CD4-positive, alpha-beta T cell treated with Interleukin-15 for 4 hours (primary cell): ENCODE data around the gene SPATA6L.

Experiments used
- DNase-seq: peaks from one replicate; pipeline ENCODE4 v3.0.0-alpha.2; 2020; ENCODE audit warnings: low spot score

The SPATA6L gene

DNA sequence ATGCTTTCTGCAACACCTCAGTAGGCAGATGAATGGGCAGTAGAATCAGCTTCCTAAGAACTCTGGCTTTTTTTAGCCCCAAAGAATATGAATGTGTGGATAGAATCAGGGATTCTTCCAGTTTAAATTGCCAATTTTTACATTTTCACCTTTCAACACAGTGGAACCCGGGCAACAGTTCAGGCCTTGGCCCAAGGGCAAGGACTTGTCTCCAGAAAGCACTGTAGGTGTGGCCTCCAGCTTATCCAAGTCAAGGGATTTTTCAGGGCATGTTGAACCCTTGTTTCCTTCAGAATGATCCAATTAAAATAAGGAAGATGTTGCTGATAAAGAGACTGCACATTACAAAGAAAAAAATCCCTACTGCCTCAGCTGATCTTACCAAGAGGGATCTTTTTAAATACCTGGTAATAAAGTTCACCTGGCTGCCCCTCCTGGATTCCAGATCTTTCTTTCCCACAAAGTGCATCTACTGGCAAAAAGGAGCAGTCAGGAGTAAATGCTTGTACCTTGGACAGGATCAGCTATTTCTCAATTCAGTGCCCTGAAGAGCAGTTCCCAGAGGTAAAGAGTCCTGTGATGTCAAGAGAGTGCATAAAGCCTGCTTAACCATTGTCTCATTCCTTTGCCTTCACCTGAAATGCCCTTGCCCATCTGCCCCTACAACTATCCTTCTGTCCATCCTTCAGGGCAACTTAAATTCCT is 84.3 kb downstream of the SPATA6L start:
- no peak for DNase-seq

DNA sequence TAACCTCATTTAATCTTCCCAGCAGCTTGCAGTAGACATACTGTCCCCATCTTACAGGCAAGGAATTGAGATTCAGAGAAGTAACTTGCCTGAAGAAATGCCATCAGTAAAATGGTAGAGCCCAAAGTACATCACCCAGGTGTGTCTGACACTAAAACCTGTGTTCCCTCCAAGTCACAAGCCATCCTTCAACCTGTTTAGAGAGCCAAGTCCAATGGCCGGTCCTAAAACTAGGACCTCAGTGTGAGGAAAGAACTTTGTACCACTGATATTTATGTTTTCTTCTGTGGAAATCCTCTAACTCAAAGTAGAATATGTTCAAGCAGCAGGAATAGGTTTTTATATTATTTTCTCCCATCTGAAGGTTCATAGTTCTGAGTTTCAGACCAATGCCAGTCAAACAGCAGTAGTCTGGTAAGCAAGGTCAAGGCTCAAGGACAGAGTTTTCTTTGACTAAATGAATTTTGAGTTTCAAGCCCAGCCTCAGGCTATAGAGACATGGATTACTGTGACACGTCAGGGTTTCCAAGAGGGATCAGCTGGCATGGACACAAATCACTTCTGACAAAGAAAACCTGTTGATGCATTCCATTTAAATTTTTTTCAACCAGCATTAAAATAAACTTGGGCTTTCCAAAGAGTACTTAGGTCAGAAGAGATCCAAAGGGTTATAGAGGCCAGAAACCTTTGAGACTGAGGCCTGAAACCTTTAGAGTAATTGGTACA is 85.1 kb downstream of the SPATA6L start:
- DNase-seq = no peak

DNA sequence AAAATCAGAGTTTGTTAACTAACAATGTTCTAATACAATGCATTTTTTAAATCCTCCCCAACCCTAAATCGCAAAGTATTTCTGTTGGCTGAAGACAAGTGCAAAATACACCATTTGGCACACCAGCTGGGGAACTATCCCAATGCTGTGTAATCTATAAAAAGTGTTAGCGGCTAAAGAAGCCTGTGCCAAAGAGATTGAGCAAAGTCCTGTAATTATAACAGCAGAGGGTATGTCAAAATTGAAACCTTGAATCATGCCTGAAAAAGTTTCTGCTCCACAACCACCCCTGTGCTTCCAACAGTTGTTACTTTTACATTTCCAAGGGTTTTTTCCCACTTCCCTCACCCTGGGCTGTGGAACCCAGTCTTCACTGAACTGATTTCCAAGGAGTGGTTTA is 87.3 kb downstream of the SPATA6L start:
- DNase-seq = no peak

DNA sequence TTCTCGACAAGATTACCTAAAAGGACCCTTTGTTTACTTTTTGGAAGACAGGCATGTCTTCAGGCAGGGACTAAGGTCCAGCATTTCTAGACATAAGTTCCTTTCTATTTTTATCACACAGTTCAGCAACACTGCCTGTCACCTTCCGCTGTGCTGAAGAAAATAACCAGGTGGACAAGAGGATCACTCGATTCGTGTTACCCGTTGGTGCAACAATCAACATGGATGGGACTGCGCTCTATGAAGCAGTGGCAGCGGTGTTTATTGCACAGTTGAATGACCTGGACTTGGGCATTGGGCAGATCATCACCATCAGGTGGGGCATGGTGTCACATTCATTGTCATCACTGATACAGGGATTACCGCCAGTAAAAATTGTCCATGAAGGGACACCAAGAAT is 89.8 kb downstream of the SPATA6L start:
- no peak for DNase-seq

DNA sequence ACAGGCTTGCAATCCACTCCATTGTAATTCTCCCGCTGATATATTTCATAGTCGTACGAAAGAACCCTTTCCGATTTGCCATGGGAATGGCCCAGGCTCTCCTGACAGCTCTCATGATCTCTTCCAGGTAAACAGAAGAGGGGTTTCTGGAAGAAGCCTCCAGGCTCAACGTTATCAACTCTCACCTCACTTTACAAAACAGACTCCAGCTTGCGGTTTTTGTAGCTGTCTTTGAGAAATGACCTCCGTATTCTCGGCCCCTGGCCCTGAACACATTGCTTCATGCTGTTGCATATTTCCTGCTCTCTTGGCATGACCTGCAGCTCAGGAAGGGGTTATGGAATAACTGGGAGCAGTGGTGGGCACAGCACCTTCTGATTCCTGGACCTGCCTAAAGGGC is 90.3 kb downstream of the SPATA6L start:
- no peak for DNase-seq

DNA sequence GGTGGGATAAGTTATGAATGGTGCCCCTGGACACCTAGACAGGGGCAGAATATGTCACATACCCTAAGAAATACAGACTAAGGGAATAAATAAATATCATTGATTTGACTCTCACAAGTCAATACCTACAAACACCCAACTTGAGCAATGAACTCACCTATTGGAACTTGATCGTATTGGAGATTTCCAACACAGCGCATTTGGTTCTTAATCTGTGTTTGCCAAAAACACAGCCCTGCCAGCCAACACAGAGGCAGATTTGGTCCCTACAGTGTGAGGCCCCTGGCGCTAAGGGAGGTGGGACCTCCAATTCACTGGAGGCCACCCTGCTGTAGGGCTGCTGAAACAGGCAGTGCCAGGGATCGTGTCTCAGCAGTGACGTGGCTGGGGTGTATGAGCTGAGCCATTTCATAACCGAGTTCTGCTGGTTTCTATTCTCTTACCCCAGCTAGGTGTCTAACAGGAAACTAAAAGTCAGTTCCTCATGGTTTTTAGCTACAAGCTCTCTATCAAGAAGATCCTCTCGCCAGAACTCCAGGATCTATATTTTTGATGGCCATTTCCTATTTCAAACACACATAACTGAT is 91.5 kb downstream of the SPATA6L start:
- DNase-seq = no peak

DNA sequence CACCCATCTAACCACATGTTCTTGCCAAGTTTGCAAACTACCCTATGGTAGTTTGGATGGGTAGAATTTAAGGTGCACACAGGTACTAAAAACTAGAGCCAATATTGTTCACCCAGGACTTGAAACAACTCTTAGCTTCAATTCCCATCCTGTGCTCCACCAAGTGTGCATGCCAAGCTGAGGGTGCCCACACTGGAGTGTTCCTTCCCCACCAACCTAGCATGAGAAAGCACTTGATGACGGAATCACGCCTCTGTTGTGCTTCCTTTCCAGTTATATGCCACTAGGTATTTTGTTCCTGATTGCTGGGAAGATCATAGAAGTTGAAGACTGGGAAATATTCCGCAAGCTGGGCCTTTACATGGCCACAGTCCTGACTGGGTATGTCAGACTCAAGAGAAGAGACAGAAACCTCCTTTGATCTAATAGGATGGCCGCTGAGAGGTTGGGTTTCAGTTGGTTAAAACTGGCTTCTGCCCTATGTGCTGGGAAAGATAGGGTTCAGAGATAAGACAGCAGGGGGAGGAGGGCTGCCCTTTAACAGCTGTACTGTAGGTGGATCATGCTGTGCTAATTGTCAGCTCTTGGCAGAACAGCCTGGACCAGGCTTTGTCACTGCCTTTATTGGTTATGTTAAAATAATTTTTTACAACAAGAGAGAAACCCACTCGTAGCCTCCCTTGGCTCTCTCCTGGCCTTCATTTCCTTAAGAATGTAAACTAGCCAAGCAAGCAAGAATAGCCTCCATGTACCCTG is 92.5 kb downstream of the SPATA6L start:
- DNase-seq = no peak

DNA sequence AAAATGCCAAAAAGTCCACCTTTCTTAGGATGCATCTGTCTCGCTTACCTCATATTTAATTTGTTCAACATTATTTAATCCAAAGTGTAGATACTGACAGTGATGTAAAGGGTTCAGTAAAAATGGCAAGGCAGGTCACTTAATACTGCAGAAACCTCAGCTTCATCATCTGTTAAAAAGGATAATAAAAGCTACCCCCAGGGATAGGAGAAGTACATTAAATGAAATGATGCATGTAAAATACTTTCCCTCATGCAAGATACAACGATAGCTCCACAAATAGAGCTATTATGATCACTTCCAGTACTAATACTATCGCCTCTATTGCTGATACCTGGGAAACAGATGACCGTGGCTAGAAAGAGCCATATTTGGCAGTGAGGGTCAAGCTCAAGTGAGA is 93.1 kb downstream of the SPATA6L start:
- DNase-seq = no peak

DNA sequence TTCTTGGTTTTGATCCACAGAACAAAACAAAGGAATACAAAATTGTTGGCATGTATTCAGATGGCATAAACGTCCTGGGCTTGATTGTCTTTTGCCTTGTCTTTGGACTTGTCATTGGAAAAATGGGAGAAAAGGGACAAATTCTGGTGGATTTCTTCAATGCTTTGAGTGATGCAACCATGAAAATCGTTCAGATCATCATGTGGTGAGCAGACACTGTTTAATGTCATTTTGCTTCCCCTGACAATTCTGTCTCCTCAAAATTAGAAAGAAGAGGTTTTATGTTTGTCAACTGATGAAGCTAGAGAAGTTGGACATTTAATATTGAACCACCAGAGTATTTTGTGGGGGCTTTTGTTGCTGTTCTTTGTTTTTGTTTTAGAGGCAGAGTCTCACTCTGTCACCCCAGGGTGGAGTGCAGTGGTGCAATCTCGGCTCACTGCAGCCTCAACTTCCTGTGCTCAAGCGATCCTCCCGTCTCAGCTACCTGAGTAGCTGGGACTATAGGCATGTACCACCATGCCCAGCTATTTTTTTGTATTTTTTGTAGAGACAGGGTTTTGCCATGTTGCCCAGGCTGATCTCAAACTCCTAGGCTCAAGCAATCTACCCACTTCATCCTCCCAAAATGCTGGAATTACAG is 94.0 kb downstream of the SPATA6L start:
- DNase-seq = peak; percentile 2

DNA sequence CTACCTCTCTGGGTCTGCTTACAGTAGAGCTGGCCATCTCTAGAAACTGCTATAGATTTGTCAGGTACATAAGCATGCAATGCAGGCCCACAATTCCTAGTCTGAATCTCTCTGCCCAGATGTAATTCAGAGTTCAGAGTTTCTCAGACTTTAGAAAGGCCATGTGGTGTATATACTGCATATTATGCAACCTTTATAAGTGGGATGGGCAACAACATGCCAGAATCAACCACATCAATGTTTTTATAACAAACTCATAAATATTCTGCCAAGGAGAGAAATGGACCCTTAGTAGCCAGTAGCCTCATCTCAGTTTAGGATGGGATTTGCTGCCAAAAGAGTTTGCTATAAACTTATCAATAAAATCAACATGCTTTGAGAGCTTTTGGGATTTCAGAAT is 97.2 kb downstream of the SPATA6L start:
- DNase-seq = no peak

DNA sequence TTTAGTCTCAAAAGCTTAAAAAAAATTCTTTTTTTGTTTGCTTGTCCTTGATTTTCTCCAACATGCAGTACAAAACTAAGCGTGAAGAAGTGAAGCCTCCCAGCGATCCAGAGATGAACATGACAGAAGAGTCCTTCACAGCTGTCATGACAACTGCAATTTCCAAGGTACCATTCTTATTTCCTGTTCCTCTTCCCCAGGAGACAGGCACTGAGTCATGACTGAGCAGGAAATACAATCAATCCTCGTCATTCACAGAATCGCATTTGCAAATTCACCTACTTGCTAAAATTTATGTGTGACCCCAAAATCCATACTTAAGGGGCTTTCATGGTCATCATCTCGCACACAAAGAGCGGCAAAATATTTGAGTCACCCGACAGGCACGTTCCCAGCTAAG is 98.7 kb downstream of the SPATA6L start:
- no peak for DNase-seq

DNA sequence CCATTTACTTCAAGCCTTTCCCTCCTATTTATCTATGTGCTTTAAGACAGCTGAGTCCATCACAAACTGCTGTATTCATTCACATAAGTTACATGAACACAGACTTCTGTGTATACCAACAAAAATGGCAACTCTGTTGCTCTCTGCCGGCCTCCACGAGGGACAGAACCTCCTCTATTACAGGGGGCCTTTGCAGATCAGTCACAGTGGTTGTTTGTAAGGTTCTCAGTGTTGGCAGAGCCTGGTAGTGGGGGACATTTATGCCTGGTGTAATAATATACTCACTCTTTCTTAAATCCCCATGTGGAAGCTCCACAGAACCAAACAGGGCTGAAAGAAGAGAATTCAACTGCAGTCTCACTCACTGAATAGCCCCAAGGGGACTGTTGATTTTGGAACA is 99.5 kb downstream of the SPATA6L start:
- DNase-seq = no peak

DNA sequence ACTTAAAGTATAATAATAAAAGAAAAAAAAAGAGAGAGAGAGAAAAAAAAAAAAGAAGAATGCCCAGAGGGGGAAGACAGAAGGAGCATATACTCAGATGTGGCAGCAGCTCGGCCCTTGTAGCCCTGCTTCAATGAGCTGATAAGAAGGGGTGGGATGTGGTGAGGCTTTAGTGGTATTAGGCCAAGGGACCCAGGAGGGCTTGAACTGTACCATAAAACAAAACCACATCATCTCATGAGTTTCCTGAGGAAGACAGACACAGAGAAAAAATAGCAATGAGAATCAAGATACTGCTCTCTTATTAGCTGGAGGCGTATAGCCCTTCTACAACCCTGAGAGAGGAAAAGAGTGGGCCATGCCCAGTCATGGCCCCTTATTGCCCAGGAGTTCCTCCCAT is 103.2 kb downstream of the SPATA6L start:
- no peak for DNase-seq

DNA sequence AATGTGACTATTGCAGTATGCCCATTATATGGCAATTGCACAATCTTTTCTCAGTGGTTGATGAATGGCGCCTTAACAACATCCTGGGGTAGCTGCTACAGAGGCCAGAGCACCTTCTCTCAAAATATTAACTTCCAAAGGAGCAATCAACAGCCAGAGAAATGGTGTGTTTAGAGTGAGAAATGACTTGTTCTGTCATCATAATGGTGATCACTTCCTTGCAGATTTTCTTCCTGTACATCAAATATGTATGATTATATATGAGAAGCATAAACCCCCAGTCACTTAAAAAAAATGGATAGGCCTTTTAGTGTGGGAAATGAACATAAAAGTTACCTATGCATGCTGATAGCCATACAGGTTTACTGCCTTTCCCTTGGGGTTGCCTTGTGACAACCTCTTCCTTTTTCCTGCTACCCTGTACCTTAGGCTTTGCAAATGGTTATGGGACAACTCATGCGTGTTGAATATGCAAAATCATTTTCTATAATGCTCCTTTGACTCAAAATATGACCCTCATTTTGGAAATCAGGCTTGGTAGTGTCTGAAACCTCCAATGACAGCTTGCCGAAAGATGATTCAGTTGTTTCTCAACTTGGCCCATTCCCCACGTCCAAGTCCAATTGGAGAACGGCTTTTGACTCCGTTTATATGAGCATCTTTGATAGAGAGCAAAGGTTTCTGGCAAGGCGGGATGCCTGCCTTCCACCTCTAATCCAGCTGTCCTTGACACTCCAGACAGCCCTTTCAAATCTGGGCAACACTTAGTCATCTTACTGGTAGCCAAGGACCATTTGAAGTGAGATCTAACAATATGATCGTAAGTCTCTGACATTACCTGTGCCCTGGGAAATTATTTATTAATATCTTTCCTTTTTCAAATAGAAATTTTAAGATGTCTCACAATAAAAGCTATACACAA is 106.8 kb downstream of the SPATA6L start:
- no peak for DNase-seq

DNA sequence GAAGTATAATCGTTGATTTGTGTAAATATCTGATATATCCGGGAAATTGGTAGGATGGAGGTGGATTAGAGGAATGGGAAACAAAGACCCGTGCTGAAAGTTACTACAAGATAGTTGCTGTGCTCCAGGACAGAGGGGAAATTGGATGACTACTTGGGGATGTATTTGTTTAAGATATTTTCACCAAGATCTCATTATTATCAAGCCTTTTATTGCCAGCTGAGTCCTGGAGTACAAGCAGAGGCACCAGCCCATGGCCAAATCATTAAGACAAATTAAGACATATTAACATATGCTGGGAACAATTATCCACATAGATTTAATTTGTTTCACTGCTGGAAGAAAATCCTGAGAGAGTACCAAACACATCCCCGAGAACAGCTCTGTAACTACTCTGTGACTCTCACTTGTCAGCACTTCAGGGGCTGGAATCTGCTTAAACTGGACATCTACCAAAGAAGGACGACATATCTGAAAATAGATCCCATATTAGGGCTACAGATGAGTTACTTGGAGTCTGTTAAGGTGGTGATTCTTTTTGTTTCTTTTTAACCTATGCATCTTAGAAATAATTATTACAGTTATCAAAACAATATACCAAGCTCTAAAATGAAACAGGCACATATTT is 107.8 kb downstream of the SPATA6L start:
- no peak for DNase-seq

DNA sequence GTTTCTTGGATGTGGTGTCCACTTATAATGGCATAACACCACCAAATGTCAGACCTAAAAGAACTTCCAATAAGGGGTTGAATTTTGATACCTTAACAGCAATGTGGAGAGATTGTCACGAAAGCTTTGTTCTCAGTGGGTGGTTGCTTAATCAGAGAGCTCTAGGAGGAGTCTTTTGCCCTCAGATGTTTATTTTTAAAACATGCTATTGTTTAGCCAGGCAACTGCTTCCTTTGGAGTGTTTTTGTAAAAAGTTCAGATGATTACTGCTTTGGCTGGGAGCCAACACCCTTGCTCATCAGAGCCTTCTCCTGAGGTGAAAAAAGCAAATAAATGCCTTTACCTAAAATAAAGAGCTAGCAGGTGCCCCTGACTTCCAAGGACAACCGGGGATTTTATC is 111.0 kb downstream of the SPATA6L start:
- DNase-seq = peak; percentile 6

DNA sequence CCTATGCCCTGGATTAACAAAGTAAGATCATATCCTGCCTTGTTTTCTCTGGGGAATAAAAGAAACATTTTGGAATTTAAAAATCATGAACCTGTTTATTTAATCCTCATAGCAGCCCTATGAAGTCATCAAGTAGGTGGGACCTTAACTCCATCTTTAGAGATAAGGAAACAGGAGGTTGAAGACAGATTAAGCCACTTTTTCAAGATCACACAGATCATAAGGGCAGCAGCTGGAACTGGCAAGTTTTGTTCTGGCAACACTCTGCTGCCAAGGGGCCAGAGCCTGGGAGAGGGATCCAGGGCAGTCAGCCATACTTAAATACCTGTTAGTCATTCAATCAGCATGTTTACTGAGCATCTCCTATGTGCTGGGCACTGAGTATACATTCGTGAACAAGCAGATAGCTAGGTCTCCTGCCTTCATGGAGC is 112.3 kb downstream of the SPATA6L start:
- no peak for DNase-seq

DNA sequence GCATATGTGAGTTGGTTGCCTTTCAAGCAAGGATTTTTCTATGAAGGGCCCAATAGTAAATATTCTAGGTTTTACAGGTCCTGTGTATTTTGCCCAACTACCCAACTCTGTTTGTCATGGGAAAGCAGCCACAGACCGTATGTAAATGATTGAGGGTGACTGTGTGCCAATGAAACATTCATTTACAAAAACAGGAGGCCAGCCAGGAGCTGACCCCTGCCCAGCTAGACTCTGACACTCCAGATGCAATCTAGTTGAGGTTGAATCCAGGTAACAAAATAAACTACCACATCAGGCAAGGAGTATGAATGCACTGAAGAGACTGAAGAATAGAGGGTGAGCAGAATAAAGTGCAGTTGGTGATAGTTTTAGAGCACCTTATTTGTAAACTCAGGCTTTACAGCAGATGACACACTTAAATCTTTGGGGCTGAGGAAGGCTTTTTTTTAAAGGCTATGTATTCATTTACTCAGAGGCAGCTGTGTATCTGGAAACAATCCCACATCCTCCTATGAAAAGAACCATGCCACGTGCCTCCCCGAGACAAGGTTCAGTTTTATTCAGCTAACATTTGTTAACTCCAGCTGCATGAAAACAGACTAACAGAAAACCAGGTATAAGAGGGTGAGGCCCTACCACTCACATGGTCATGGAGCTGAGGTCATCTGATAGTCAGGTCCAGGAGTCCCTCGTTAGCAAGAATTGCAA is 115.3 kb downstream of the SPATA6L start:
- no peak for DNase-seq

DNA sequence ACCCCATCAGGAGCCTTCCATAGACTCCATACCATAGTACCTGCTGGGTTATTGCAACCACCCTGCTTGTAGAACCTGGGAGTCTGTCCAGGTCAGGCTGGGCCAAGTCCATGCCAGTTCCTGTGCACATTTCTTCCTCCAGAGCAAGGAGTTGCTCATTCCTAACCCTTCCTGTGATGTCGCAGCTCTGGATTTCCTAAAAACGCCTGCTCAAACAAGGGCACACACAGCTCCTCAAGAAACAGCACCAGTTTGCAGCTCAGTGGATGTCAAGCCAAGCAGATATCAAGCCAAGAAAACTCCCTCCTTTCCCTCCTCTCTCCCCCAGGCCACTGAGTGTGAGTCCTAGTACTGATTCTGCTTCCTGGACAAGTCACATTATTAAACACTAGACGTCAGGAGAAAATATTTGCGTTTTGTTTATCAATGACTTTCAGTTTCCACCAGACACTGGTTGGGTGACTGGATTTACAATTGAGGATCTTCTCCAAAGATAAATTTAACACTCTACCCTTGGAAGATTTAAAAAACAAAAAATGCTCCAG is 116.5 kb downstream of the SPATA6L start:
- DNase-seq = no peak
